GM13976 (cell line): ENCODE measurements around the gene BACH2.

Experiments used
- DNase-seq: peaks from one replicate; pipeline ENCODE4 v3.0.0; 2012; ENCODE audit warnings: low spot score
- CTCF ChIP-seq: IDR thresholded peaks from 2 replicates; pipeline ENCODE4 v1.5.1; 2012; ENCODE audit warnings: borderline replicate concordance, mild to moderate bottlenecking; ENCODE audit not compliant: insufficient read depth; ENCODE audit errors: extremely low read depth, missing control alignments, control extremely low read depth
- in situ Hi-C: fragments of 300-500 bp; cut with MboI; formaldehyde crosslinking; loops from one replicate; pipeline ENCODE4 v1.12.0; 2022; ENCODE audit warnings: low sequenced_read_pairs, mixed read lengths, inconsistent platforms; ENCODE audit not compliant: unreplicated experiment

Gene BACH2

GRCh38 chr6:90076511-90077415, 219.9 kb downstream of the BACH2 start:
- in situ Hi-C loops, result no loop called here
- no peak for TF ChIP-seq CTCF
- DNase-seq, result no peak

- TF ChIP-seq CTCF, result no peak
- DNase-seq, result no peak
- in situ Hi-C loops, result no loop called here
Observed at GRCh38 chr6:90074161-90074850, 222.3 kb downstream of the BACH2 start.

- in situ Hi-C loops, result no loop called here
- no peak for DNase-seq
- no peak for TF ChIP-seq CTCF
Observed at GRCh38 chr6:90072935-90073464, 223.6 kb downstream of the BACH2 start.

- in situ Hi-C loops, result no loop called here
- no peak for TF ChIP-seq CTCF
- DNase-seq, result no peak
Observed at GRCh38 chr6:90072501-90072900, 224.1 kb downstream of the BACH2 start.

- in situ Hi-C loops, result no loop called here
- DNase-seq, result no peak
- no peak for TF ChIP-seq CTCF
Observed at GRCh38 chr6:90068703-90069523, 227.7 kb downstream of the BACH2 start.

- DNase-seq, result no peak
- in situ Hi-C loops, result no loop called here
- no peak for TF ChIP-seq CTCF
Observed at GRCh38 chr6:90068264-90068663, 228.4 kb downstream of the BACH2 start.
